NOMO-1 treated with dmso at 0.1 percent for 144 hours (cell line): ENCODE measurements around the gene PHACTR3.
"Not testable (repeated sequence)": the region's sequence is repeated elsewhere in the genome, so short reads cannot be mapped to it uniquely, and the experiment has no call there.

Experiments
- DNase-seq: peaks from one replicate; lab custom pipeline; 2025; ENCODE audit not compliant: unreplicated experiment; lab: John Stamatoyannopoulos, UW

Gene PHACTR3

GRCh38 chr20:59837623-59838394 lies 233.5 kb downstream of the PHACTR3 start:
- DNase-seq: no peak

- no peak for DNase-seq
Observed at GRCh38 chr20:59839400-59839799, 235.1 kb downstream of the PHACTR3 start.

DNA sequence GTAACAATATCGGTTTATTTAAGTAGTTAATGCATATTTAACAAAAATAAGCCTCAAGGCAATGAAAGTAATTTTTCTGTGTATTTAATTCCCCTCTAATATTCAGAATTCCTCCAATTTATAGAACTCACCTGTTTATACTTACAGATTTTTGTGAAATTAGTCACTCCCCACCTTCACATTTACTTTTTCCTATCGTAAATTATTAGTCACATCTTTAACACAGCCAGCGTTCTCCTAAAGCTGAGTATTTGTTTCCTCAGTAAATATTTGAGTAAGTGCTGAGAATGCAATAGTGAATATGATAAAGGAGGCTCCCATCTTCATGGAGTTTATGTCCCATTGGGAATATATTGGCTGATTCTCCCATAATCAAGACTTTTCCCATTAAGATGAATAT lies 241.1 kb downstream of the PHACTR3 start:
- DNase-seq: no peak

GRCh38 chr20:59848182-59848581 lies 243.8 kb downstream of the PHACTR3 start:
- no peak for DNase-seq

GRCh38 chr20:59850018-59850641 lies 245.8 kb downstream of the PHACTR3 start:
- DNase-seq: no peak

DNA sequence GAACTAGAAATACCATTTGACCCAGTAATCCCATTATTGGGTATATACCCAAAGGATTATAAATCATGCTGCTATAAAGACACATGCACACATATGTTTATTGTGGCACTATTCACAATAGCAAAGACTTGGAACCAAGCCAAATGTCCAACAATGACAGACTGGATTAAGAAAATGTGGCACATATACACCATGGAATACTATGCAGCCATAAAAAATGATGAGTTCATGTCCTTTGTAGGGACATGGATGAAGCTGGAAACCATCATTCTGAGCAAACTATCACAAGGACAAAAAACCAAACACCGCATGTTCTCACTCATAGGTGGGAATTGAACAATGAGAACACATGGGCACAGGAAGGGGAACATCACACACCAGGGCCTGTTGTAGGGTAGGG lies 252.2 kb downstream of the PHACTR3 start:
- DNase-seq: not testable (repeated sequence)

DNA sequence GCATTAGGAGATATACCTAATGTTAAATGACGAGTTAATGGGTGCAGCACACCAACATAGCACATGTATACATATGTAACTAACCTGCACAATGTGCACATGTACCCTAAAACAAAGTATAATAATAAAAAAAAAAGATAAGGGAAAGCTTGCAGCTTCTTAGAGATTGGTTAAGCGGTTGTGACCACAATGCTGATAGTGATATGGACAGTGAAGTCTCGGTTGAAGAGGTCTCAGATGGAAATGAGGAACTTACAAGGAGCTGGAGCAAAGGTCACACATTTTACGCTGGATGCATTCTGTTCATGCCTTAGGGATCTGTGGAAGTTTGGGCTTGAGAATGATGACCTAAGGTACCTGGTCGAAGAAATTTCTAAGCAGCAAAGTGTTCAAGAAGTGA lies 252.6 kb downstream of the PHACTR3 start:
- not testable (repeated sequence) for DNase-seq

DNA sequence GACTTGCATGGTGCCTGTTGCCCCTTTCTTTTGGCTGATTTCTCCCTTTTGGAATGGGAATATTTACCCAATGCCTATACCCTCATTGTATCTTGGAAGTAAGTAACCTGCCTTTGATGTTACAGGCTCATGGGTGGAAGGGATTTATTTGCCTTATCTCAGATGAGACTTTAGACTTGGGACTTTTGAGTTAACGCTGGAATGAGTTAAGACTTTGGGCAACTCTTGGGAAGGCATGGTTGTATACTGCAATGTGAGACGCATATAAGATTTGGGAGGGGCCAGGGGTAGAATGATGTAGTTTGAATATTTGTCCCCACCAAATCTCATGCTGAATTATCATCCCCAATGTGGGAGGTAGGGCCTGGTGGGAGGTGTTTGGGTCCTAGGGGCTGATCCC lies 253.6 kb downstream of the PHACTR3 start:
- no peak for DNase-seq

DNA sequence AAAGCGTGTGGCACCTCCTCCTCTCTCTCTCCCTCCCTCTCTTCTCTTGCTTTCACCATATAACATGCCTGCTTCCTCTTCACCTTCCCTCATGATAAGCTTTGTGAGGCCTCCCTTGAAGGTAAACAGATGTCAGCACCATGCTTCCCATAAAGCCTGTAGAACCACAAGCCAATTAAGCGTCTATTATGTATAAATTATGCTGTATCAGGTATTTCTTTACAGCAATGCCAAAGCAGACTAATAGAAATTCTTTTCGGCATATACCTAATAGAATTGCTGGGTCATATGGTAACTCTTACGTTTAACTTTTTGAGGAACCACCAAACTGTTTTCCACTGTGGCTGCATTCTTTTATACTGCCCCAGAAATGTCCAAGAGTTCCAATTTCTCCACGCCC lies 254.1 kb downstream of the PHACTR3 start:
- no peak for DNase-seq

DNA sequence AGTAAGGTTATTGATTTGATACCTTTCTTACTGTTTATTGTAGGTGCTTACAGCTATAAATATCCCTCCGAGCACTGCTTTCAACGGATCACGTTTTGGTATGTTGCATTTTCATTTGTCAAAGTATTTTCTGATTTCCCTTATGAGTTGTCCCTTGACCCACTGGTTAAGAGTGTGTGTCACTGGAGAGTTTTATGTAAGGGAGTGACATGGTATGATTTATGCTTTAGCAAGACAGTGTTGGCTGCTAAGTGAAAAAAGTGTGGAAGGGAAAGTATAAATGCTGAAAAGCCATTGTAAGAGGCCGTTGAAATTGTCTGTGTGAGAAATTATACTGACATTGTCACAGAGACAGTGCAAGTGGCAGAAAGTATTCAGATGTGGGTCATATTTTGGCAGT lies 257.1 kb downstream of the PHACTR3 start:
- no peak for DNase-seq

GRCh38 chr20:59863058-59863457 lies 258.7 kb downstream of the PHACTR3 start:
- DNase-seq: no peak

DNA sequence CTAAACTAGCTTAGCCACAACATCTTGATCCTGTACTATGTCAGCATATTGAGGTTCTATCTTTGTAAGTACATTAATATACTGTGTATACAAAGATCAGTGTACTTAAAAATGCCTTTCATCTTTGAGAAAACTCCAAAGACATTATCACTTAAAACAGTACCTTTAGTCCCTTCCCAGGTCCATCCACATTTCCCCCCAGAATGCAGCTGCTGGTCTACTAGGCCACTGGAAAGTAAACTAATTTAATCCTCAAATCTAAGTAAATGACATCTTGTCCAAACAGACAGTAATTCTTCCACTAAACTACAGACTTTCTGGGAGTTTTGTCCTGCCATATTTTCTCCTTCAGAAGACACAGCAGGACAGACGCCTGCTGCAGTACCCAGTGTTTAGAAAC lies 260.4 kb downstream of the PHACTR3 start:
- no peak for DNase-seq

DNA sequence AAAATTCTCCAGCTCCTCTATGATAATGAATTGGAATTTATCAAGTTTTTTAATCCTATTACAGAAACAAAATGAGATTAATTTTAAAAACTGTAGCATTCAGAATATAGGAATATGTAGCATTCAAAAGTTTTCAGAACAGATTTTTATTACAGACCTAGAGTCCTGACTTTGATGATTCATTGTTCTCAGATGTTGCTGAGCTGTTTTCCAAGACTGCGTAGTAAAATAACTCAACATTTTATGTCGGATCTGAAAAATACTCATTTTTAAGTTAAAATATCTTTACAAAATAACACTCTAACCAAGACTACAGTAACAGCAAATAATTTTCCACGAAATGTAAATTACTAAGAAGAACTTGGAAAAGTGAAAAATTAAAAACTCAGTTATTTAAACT lies 262.0 kb downstream of the PHACTR3 start:
- DNase-seq: no peak

DNA sequence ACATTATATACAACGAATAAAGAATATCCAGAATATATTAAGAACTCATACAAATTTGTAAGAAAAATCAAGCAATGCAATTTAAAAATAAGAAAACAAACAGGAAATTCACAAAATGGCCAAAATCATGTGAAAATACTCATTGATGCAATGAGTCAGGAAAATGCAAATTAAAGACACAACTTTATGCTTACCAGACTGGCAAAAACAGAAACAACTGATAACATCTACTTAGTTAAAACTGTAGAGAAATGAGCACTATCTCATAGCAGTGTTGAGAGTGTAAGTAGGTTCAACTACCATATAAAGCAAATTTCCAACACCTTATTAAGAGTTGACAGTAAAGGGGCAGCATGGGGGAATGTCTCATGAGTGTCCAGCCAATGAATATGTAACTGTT lies 266.8 kb downstream of the PHACTR3 start:
- no peak for DNase-seq

- DNase-seq: no peak
Observed at GRCh38 chr20:59873409-59873808, 269.1 kb downstream of the PHACTR3 start.

DNA sequence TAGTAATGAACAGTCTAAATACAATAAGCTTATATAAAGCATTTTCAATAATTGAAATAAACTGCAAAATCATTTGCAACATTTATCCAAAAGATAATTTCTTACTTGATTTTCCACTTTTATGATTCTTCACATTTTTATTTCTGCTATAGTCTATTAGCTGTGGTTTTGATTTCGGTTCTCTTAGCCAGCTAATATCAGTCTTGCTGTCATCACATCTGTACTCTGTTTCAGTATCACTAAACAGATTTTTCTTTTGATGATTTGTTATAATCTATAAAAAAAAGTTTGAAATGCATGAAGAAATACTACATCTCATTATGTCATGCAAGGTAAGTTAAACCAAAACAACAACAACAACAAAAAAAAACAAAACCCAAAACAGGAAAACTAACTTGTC lies 275.9 kb downstream of the PHACTR3 start:
- DNase-seq: no peak

DNA sequence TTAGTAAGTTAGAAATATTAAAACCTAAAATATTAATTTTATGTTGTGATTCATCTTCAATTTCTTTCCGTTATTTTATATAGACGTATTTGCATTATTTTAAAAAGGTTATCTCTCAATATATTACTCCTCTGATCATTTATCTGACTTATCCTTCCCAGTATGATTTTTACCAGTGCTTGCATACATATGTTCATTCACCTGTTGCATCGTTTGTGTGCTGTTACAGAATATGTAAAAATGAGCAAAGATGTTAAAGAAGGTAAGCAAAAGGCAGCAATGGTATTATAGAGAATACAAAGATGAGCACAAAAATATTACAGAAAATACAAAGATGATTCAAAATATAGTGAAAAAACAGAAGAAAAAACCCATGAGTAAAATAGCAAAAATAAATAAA lies 280.2 kb downstream of the PHACTR3 start:
- DNase-seq: no peak

- no peak for DNase-seq
Observed at GRCh38 chr20:59888050-59888449, 283.7 kb downstream of the PHACTR3 start.

DNA sequence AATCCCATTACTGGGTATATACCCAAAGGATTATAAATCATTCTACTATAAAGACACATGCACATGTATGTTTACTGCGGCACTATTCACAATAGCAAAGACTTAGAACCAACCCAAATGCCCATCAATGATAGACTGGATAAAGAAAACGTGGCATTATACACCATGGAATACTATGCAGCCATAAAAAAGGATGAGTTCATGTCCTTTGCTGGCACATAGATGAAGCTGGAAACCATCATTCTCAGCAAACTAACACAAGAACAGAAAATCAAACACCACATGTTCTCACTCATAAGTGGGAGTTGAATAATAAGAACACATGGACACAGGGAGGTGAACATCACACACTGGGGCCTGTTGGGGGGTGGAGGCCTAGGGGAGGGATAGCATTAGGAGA lies 285.7 kb downstream of the PHACTR3 start:
- DNase-seq: not testable (repeated sequence)

DNA sequence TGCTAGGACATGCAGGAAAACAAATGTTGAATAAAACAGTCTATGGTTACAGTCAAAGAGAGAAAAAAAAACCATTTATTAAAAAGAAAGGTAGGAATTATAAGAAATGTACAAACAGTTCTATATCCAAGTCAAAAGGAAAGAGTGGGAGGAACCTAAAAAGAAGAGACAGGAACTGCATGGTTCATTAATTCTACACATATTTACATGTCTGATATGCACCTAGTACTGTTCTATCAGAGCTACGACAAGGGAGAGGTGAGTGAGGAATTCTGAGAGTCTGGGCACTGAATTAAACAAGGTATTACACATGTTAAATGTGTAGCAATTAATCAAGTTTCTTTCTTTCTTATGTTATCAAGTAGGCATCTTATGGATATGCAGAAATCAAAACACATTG lies 287.2 kb downstream of the PHACTR3 start:
- no peak for DNase-seq

DNA sequence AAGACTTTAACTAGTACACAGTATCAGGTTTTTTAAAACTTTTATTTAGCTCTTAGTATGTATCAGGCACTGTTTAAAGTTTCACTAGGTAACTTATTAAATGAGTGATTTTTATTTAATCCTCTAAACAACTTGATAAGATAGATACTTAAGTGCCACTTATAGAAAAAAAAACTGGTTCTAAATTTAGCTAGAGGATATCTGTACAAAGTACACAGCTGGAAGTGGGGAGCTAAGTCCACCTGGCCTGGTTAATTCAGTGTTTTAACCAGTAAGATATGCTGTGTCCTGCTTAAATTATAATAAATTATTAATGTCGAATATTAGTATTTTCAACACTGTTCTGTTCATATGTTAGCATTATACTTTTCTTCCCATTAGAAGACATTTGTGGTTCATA lies 291.6 kb downstream of the PHACTR3 start:
- DNase-seq: no peak
